Upper lobe of left lung (tissue), 6 donors: ENCODE data around the gene TTC28. TPM values are rescaled to one million over a fixed set of nuclear protein-coding genes. Genes with fewer than 3 reads are reported as not detected.
"Not testable (repeated sequence)": the region's sequence is repeated elsewhere in the genome, so short reads cannot be mapped to it uniquely, and the experiment has no call there.

Experiments
- ATAC-seq, 2 donors: fragments of 200-7000 bp; cut with Tn5 transposase; one replicate each; pipeline ENCODE4 v1.9.1; 2022; ENCODE audit warnings: mild to moderate bottlenecking in 2 of 2, moderate library complexity in 2 of 2; ENCODE audit not compliant: low FRiP score in 2 of 2
- DNase-seq, 2 donors: peaks; one replicate each; pipeline ENCODE4 v3.0.0-alpha.2; 2019 to 2020
- H3K27ac ChIP-seq, 4 donors: fragments of 200-600 bp; sonication (generic); one replicate each; pipeline ENCODE4 v1.5.1; 2016 to 2019
- H3K27me3 ChIP-seq, 4 donors: fragments of 200-600 bp; sonication (generic); one replicate each; pipeline ENCODE4 v1.5.1; 2017 to 2019
- H3K36me3 ChIP-seq, 4 donors: fragments of 200-600 bp; sonication (generic); one replicate each; pipeline ENCODE4 v1.5.1; 2016 to 2019
- H3K4me1 ChIP-seq, 4 donors: fragments of 200-600 bp; sonication (generic); one replicate each; pipeline ENCODE4 v1.5.1; 2018 to 2019
- H3K4me3 ChIP-seq, 4 donors: fragments of 200-600 bp; sonication (generic); one replicate each; pipeline ENCODE4 v1.5.1; 2017 to 2019; ENCODE audit warnings: mild to moderate bottlenecking in 2 of 4, moderate library complexity in 1 of 4
- H3K9me3 ChIP-seq, 4 donors: fragments of 200-600 bp; sonication (generic); one replicate each; pipeline ENCODE4 v1.5.1; 2018 to 2019
- CTCF ChIP-seq, 6 experiments: fragments of 450-650 bp in 4 of 6; fragments of 200-600 bp in 2 of 6; sonication (generic) in 2 of 6; IDR thresholded peaks; one replicate each; pipeline ENCODE4 v1.5.1; 2016 to 2019; ENCODE audit warnings: antibody characterized with exemption in 6 of 6
- EP300 ChIP-seq, 4 donors: sonication (generic); formaldehyde crosslinking; IDR thresholded peaks; one replicate each; pipeline ENCODE4 v1.5.1; 2017; ENCODE audit warnings: antibody characterized with exemption in 4 of 4, control low read depth in 2 of 4
- POLR2A ChIP-seq, 4 donors: fragments of 450-650 bp; IDR thresholded peaks; one replicate each; pipeline ENCODE4 v1.5.1; 2016 to 2017; ENCODE audit warnings: antibody characterized with exemption in 4 of 4, mild to moderate bottlenecking in 2 of 4
- POLR2AphosphoS5 ChIP-seq, 2 donors: sonication (generic); formaldehyde crosslinking; IDR thresholded peaks; one replicate each; pipeline ENCODE4 v1.5.1; 2017; ENCODE audit warnings: antibody characterized with exemption in 2 of 2
- WGBS, 2 donors: methylation state at CpG; one replicate each; pipeline ENCODE4 v1.1.5; 2017 to 2018; 5-methylcytosine and 5-hydroxymethylcytosine counted together
- total RNA-seq, 6 donors: library from RNA; depleted of rRNA in 4 of 6; stranded (reverse); fragments of >200 nt in 4 of 6; gene quantifications; one replicate each; pipeline versions ENCODE4 v1.1.0 to v1.2.1, GENCODE V29; 2016 to 2021
- donor health status: DM: no; HTN: no; CAD: no; lungs with moderate emphysema.
- donor health status: DM: no; HTN: yes; CAD: no; lungs with severe emphysema.

The TTC28 gene
- total RNA-seq, 6 donors from 2014 or later, result 30.1 to 69.4 (median 41.4) TPM

GRCh38 chr22:28064920-28065319 lies 614.7 kb downstream of the TTC28 start:
- WGBS, 2 donors, result 86 to 91% methylated on average over 2 of the region's 2 CpGs
- TF ChIP-seq EP300 (IDR thresholded peaks at IDR 0.05), result no peak
- ATAC-seq, result no peak

GRCh38 chr22:28063656-28064055 lies 616.0 kb downstream of the TTC28 start:
- H3K27ac ChIP-seq, result no peak overlapping the region
- TF ChIP-seq POLR2AphosphoS5 (IDR thresholded peaks at IDR 0.05), result no peak
- TF ChIP-seq EP300 (IDR thresholded peaks at IDR 0.05), result no peak
- TF ChIP-seq POLR2A (IDR thresholded peaks at IDR 0.05), result no peak
- TF ChIP-seq CTCF (IDR thresholded peaks at IDR 0.05), result no peak
- 94 to 95% methylated on average over 5 of the region's 5 CpGs for WGBS, 2 donors
- H3K27me3 ChIP-seq, result no peaks in the 10 kb centered on the region
- H3K36me3 ChIP-seq, result no peaks in the 10 kb centered on the region
- no peaks in the 10 kb centered on the region for H3K9me3 ChIP-seq
- H3K4me3 ChIP-seq, result no peak overlapping the region
- DNase-seq, result no peak
- no peaks in the 10 kb centered on the region for H3K4me1 ChIP-seq
- ATAC-seq, result no peak

More at GRCh38 chr22:28064920-28065319, 614.7 kb downstream of the TTC28 start:
- Histone ChIP-seq H3K27me3 (no peaks in the 10 kb centered on the region), H3K36me3 (no peaks in the 10 kb centered on the region), H3K4me1 (no peaks in the 10 kb centered on the region), H3K9me3 (no peaks in the 10 kb centered on the region), H3K27ac (no peak overlapping the region), H3K4me3 (no peak overlapping the region)
- DNase-seq, result no peak

- H3K4me3 ChIP-seq, H3K36me3 ChIP-seq, H3K9me3 ChIP-seq, ATAC-seq, H3K27me3 ChIP-seq, H3K27ac ChIP-seq, H3K4me1 ChIP-seq, DNase-seq: not testable (repeated sequence)
- WGBS, 2 donors, result 68 to 77% methylated on average over 2 of the region's 2 CpGs
Measured at GRCh38 chr22:28060594-28060993, 619.0 kb downstream of the TTC28 start.

- DNase-seq (no peak), ATAC-seq (no peak)
- no peak overlapping the region for H3K27ac ChIP-seq
- no peaks in the 10 kb centered on the region for H3K36me3 ChIP-seq
- H3K9me3 ChIP-seq, result no peaks in the 10 kb centered on the region
- no peaks in the 10 kb centered on the region for H3K4me1 ChIP-seq
- no peaks in the 10 kb centered on the region for H3K27me3 ChIP-seq
- WGBS, 2 donors, result 68 to 73% methylated on average over 2 of the region's 2 CpGs
- TF ChIP-seq CTCF (IDR thresholded peaks at IDR 0.05) (no peak), POLR2AphosphoS5 (IDR thresholded peaks at IDR 0.05) (no peak), POLR2A (IDR thresholded peaks at IDR 0.05) (no peak), EP300 (IDR thresholded peaks at IDR 0.05) (no peak)
- no peak overlapping the region for H3K4me3 ChIP-seq
Measured at GRCh38 chr22:28058036-28058435, 621.6 kb downstream of the TTC28 start.

GRCh38 chr22:28054819-28055208 lies 624.8 kb downstream of the TTC28 start:
- WGBS, 2 donors, result 93 to 100% methylated on average over 1 of the region's 1 CpG
- H3K4me3 ChIP-seq, result no peak overlapping the region
- no peaks in the 10 kb centered on the region for H3K9me3 ChIP-seq
- TF ChIP-seq POLR2A (IDR thresholded peaks at IDR 0.05), result no peak
- TF ChIP-seq EP300 (IDR thresholded peaks at IDR 0.05), result no peak
- TF ChIP-seq POLR2AphosphoS5 (IDR thresholded peaks at IDR 0.05), result no peak
- TF ChIP-seq CTCF (IDR thresholded peaks at IDR 0.05), result no peak
- H3K27me3 ChIP-seq, result no peaks in the 10 kb centered on the region
- DNase-seq (no peak), ATAC-seq (no peak)
- peaks cover 0 to 10% (median 7%) of the 10 kb centered on the region in 4 donors for H3K4me1 ChIP-seq
- H3K36me3 ChIP-seq, result no peaks in the 10 kb centered on the region
- no peak overlapping the region for H3K27ac ChIP-seq

GRCh38 chr22:28053896-28054818 lies 625.5 kb downstream of the TTC28 start:
- no peaks in the 10 kb centered on the region for H3K27me3 ChIP-seq
- H3K9me3 ChIP-seq, result no peaks in the 10 kb centered on the region
- DNase-seq, result no peak
- peak overlapping the region in 1 of 4 donors; percentile 30 for H3K27ac ChIP-seq
- H3K4me3 ChIP-seq, result no peak overlapping the region
- TF ChIP-seq EP300 (IDR thresholded peaks at IDR 0.05) (no peak), POLR2AphosphoS5 (IDR thresholded peaks at IDR 0.05) (no peak), CTCF (IDR thresholded peaks at IDR 0.05) (no peak), POLR2A (IDR thresholded peaks at IDR 0.05) (no peak)
- H3K4me1 ChIP-seq, result peaks cover 4 to 15% (median 7%) of the 10 kb centered on the region in 4 donors
- ATAC-seq, result no peak
- H3K36me3 ChIP-seq, result no peaks in the 10 kb centered on the region
- 77 to 89% methylated on average over 6 of the region's 6 CpGs for WGBS, 2 donors
